Choroid plexus epithelial cell (primary cell): ENCODE data around the gene C2orf49.

ENCODE experiments used
- DNase-seq: peaks from one replicate; pipeline ENCODE4 v3.0.0-alpha.2; 2010; ENCODE audit warnings: low read depth
- H3K4me3 ChIP-seq: 2 replicates; pipeline ENCODE4 v1.5.1; 2011; ENCODE audit warnings: low read depth, mild to moderate bottlenecking, control low read depth, low read length, moderate library complexity
- TF ChIP-seq, protein P1 (sequence below): conservative IDR thresholded peaks from 2 replicates; pipeline ENCODE4 v1.5.1; 2011; ENCODE audit warnings: low read depth, mild to moderate bottlenecking, control low read depth, inconsistent platforms, low read length, moderate library complexity

Gene C2orf49

DNA sequence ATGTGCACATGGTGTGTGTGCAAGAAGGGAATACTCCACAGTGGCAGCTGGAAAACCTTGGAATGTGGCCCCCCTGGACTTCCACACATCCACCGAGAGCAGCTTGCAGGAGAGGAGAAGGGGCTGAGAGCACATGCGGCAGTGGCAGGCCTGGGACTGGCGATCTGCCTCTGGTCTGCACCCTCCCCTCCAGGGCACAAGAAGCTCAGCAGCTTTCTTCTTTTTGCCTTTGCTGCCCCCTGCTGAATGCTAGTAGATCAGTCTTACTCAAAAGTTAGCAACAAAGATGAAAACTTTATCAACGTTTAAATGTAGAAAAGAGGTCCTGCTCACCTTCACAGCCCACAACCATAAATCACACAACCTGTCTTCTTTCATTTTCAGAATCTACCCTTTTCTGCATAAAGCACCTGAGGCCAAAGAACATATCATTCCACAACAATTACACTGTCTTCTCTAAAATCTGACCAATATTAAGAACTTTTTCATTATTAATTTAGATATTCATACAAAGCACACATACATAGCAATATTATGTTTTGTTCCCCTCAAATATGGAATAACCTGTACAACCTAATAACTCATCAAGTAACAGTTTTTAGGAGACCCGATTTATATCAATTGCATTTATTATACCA is 42.4 kb upstream of the C2orf49 start:
- TF ChIP-seq, protein P1, sequence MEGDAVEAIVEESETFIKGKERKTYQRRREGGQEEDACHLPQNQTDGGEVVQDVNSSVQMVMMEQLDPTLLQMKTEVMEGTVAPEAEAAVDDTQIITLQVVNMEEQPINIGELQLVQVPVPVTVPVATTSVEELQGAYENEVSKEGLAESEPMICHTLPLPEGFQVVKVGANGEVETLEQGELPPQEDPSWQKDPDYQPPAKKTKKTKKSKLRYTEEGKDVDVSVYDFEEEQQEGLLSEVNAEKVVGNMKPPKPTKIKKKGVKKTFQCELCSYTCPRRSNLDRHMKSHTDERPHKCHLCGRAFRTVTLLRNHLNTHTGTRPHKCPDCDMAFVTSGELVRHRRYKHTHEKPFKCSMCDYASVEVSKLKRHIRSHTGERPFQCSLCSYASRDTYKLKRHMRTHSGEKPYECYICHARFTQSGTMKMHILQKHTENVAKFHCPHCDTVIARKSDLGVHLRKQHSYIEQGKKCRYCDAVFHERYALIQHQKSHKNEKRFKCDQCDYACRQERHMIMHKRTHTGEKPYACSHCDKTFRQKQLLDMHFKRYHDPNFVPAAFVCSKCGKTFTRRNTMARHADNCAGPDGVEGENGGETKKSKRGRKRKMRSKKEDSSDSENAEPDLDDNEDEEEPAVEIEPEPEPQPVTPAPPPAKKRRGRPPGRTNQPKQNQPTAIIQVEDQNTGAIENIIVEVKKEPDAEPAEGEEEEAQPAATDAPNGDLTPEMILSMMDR, result peak; percentile 82
- DNase-seq, result peak; percentile 88
- H3K4me3 ChIP-seq, result no peak overlapping the region

DNA sequence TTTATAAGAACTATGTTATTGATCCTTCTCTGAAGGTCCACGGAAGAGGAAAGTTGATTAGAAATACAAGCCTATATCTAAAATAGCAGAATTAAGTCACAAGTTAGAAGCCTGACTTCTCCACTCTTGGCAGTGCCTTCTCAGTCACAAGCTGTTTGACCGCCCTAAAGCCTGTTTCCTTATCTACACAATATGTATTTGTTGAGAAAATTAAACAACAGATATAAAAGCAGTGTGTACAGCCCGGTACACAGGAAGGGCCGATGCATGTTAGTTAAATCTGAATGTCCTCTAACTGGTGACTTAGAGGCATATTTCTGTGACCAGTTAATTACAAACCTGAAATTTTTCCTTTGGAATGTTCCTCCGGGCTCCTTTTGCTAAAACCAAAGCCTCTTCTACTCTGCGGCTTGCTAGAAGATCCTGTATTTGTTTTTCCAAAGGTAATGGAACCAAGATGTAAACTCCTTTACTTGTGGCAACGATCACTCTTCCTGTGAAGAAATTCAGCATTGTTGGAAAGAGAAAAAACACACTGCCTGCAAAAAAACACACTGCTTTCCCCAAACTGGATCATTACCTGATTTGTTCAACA is 41.2 kb upstream of the C2orf49 start:
- TF ChIP-seq, protein P1, result no peak
- H3K4me3 ChIP-seq, result no peak overlapping the region
- DNase-seq, result peak; percentile 11

DNA sequence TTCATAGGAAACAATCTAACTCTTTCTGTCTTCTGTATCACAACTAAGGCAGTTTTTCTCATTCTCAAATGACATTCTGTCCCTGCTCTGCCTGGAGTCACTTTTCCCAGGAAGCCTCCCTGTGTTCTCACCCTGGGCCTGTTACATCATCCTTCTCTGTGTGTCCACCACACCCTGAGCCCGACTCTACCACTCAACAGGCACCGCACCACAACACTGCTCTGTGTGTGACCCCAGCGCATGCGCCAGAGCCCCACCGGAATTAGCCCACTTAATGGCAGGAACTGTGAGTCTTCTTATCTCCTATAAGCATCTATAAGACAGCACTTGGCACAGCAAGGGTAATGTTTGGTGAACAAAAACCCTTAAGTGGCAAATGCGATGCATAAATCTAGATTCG is 40.1 kb upstream of the C2orf49 start:
- no peak overlapping the region for H3K4me3 ChIP-seq
- peak; percentile 10 for DNase-seq
- TF ChIP-seq, protein P1, result no peak

DNA sequence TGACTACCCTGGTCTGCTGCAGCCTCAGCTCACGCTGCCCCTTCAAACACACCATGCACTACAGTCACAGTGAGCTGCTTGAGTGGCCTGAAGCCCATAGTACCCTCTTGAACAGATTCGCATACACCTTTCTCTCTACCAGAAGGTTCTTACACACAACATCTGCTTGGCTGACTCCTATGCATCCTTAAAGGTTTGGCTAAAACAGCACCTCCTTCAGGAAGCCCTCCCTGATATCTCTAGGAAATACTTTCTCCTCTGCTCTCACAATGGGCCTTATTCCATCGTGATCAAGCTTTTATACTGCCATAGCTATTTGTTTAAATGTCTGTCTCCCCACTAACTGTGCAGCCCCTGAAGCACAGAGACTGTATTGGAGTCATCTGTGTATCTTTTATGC is 39.3 kb upstream of the C2orf49 start:
- TF ChIP-seq, protein P1, result no peak
- H3K4me3 ChIP-seq, result no peak overlapping the region
- DNase-seq, result no peak

DNA sequence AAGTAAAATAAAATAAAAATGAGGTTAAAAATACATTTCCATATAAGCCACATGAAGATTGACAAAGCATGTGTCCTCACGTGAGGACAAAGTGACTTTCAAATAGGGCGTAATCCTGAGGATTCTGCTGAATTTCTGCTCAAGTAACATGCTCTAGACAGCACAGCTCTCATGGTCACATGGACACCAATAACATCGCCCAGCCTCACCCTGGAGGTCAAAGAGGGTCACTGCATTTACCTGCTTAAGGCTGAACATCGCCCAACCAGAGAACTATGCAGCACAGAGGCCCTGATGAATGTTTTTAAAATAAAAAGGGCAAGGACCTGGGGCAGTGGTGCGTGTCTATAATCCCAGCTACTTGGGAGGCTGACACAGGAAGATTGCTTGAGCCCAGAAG is 38.0 kb upstream of the C2orf49 start:
- TF ChIP-seq, protein P1, result no peak
- H3K4me3 ChIP-seq, result no peak overlapping the region
- no peak for DNase-seq

DNA sequence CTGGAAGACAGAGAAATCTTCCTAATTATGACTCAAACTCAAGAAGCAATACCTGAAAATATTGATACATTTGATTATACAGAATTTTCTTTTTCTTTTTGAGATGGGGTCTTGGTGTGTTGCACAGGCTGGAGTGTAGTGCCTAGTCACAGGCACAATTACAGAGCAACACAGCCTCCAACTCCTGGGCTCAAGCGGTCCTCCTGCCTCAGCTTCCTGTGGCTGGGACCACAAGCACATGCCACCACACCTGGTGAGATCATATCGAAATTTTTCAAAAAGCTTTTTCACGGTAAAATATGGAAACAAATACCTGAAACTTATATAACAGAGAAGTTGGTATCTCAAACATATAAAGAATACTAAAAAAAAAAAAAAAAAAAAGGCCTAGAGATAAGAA is 35.7 kb upstream of the C2orf49 start:
- no peak overlapping the region for H3K4me3 ChIP-seq
- no peak for DNase-seq
- TF ChIP-seq, protein P1, result no peak

DNA sequence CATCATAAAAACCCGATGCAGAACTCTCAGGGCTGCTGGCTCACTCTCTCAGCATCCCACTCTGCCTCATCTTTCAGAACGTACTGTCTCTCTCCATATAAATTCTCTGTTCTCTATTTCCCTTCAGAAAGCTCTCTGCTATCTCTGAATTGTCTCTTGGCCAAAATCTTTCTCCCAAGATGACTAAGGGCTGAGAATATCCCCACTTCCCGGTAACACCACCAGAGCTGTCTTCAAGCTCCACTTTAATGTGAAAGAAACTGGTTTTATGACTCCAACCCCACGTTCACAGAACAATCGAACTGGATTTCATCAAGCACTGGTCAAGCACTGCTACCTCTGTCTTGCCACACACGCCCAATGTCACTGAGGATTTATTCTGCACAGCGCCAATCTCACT is 30.2 kb upstream of the C2orf49 start:
- TF ChIP-seq, protein P1, result no peak
- no peak overlapping the region for H3K4me3 ChIP-seq
- DNase-seq, result no peak
